Measurements from ENCODE around the gene USP17L22.
"Not testable (repeated sequence)": the region's sequence is repeated elsewhere in the genome, so short reads cannot be mapped to it uniquely, and the experiment has no call there.

DNA sequence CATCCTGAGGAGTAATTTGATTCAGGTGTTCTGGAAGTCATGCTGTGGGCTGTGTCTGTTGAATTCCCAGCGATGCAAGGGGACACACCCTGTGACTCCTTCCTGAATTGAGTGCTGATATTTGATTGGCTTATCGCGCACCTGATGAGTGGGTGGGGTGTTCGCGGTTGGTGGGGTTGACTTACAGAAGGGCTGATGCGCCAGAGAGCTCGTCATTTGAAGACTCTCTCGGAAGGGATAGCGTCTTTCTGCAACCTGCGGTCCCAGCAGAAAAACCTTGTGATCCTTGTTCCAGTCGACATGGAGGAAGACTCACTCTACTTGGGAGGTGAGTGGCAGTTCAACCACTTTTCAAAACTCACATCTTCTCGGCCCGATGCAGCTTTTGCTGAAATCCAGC lies 47.6 kb upstream of the USP17L22 start, which contains the start of gene USP17L12:
- TF ChIP-seq RAD21 (IDR thresholded peaks at IDR 0.05; ENCODE audit: low read length); POLR2A (IDR thresholded peaks at IDR 0.05; ENCODE audit: low read depth, low read length): not testable (repeated sequence)
